SK-N-SH (cell line): Measurements from ENCODE around the gene ANKRD34A. TPM values are rescaled to one million over a fixed set of nuclear protein-coding genes. Genes with fewer than 3 reads are reported as not detected.

Source experiments
- CTCF ChIA-PET: fragments of 300-600, 350-600 bp; formaldehyde crosslinking; extraction: SDS; loops from one replicate; lab custom pipeline; 2021; lab: Yijun Ruan, JAX
- POLR2A ChIA-PET: fragments of 350-600 bp; sonication (Branson Sonifier 250); formaldehyde crosslinking; extraction: SDS; loops from one replicate; lab custom pipeline; 2020; ENCODE audit warnings: antibody characterized with exemption, inconsistent platforms; lab: Yijun Ruan, JAX
- DNase-seq: peaks from one replicate; pipeline ENCODE4 v3.0.0; 2012
- H2AFZ ChIP-seq: fragments of 200-600 bp; sonication (generic); 2 replicates; pipeline ENCODE4 v1.8.1; 2016; ENCODE audit warnings: antibody characterized with exemption, mild to moderate bottlenecking, low read depth
- H3F3A ChIP-seq: fragments of 200-600 bp; sonication (generic); replicated peaks from 2 replicates; pipeline ENCODE3; 2016; ENCODE audit warnings: antibody characterized with exemption, mild to moderate bottlenecking; ENCODE audit not compliant: insufficient read depth
- H3K27ac ChIP-seq, 2 experiments: fragments of 200-500 bp in 1 of 2; fragments of 200-600 bp in 1 of 2; sonication (Bioruptor generic) in 1 of 2; sonication (generic), shearing (Covaris generic) in 1 of 2; 2 replicates each; pipeline versions ENCODE4 v1.5.1 to v1.6.1; 2014 to 2016; ENCODE audit warnings: low read depth in 2 of 2, inconsistent platforms in 1 of 2, low read length in 1 of 2, mild to moderate bottlenecking in 1 of 2, mixed read lengths in 1 of 2
- H3K27me3 ChIP-seq: fragments of 200-600 bp; sonication (generic), shearing (Covaris generic); 2 replicates; pipeline ENCODE4 v1.6.1; 2016; ENCODE audit warnings: mixed run types; ENCODE audit not compliant: insufficient read depth
- H3K36me3 ChIP-seq, 2 experiments: fragments of 200-500 bp in 1 of 2; fragments of 200-600 bp in 1 of 2; sonication (Bioruptor generic) in 1 of 2; sonication (generic) in 1 of 2; replicated peaks in 1 of 2; 2 replicates each; pipeline versions ENCODE3 to v1.5.1; 2014 to 2016; ENCODE audit warnings: low read length in 1 of 2, mild to moderate bottlenecking in 1 of 2; ENCODE audit not compliant: insufficient read depth in 2 of 2, control insufficient read depth in 1 of 2
- H3K4me1 ChIP-seq, 2 experiments: fragments of 200-500 bp in 1 of 2; fragments of 200-600 bp in 1 of 2; sonication (Bioruptor generic) in 1 of 2; sonication (generic), shearing (Covaris generic) in 1 of 2; 2 replicates each; pipeline versions ENCODE4 v1.5.1 to v1.6.1; 2014 to 2016; ENCODE audit warnings: low read depth in 1 of 2, low read length in 1 of 2, mixed run types in 1 of 2; ENCODE audit not compliant: insufficient read depth in 2 of 2, control insufficient read depth in 1 of 2
- H3K4me2 ChIP-seq: fragments of 200-600 bp; sonication (generic), shearing (Covaris generic); 2 replicates; pipeline ENCODE4 v1.6.1; 2017; ENCODE audit warnings: mixed run types
- H3K4me3 ChIP-seq, 2 experiments: fragments of 200-500 bp in 1 of 2; fragments of 200-600 bp in 1 of 2; sonication (Bioruptor generic) in 1 of 2; sonication (generic), shearing (Covaris generic) in 1 of 2; 2 replicates each; pipeline versions ENCODE4 v1.5.1 to v1.8.1; 2014 to 2016; ENCODE audit warnings: low read depth in 2 of 2, inconsistent platforms in 1 of 2, low read length in 1 of 2, mild to moderate bottlenecking in 1 of 2, mixed read lengths in 1 of 2, moderate library complexity in 1 of 2
- H3K79me2 ChIP-seq: fragments of 200-600 bp; sonication (generic); 2 replicates; pipeline ENCODE4 v1.8.1; 2017; ENCODE audit warnings: mild to moderate bottlenecking; ENCODE audit not compliant: insufficient read depth
- H3K9ac ChIP-seq: fragments of 200-600 bp; sonication (generic); 2 replicates; pipeline ENCODE4 v1.6.1; 2017; ENCODE audit warnings: mixed run types
- H3K9me2 ChIP-seq: fragments of 200-600 bp; sonication (generic); 2 replicates; pipeline ENCODE4 v1.6.1; 2017; ENCODE audit warnings: mixed run types
- H3K9me3 ChIP-seq: fragments of 200-600 bp; sonication (generic); 2 replicates; pipeline ENCODE4 v1.6.1; 2017; ENCODE audit warnings: mixed run types, mild to moderate bottlenecking, moderate library complexity
- H4K20me1 ChIP-seq: fragments of 200-600 bp; sonication (generic); 2 replicates; pipeline ENCODE4 v1.6.1; 2017; ENCODE audit warnings: mild to moderate bottlenecking, mixed run types; ENCODE audit not compliant: insufficient read depth
- EZH2phosphoT487 ChIP-seq: fragments of 200-600 bp; sonication (generic); IDR thresholded peaks from 2 replicates; pipeline ENCODE4 v1.6.1; 2017; ENCODE audit warnings: low read depth, mixed run types, mild to moderate bottlenecking, antibody characterized with exemption, moderate library complexity, borderline replicate concordance
- FOXM1 ChIP-seq: IDR thresholded peaks from 2 replicates; pipeline ENCODE4 v1.4.0; 2012; ENCODE audit warnings: low read depth, mild to moderate bottlenecking
- GABPA ChIP-seq: IDR thresholded peaks from 2 replicates; pipeline ENCODE4 v1.4.0; 2012; ENCODE audit warnings: low read depth, mild to moderate bottlenecking
- IRF3 ChIP-seq: fragments of 150-350 bp; IDR thresholded peaks from 2 replicates; pipeline ENCODE4 v1.6.1; 2016; ENCODE audit warnings: mild to moderate bottlenecking, low read depth, low read length
- MAX ChIP-seq: IDR thresholded peaks from 2 replicates; pipeline ENCODE4 v1.4.0; 2012; ENCODE audit warnings: low read depth
- MEF2A ChIP-seq: IDR thresholded peaks from 2 replicates; pipeline ENCODE4 v1.4.0; 2012; ENCODE audit warnings: low read depth, borderline replicate concordance
- NRF1 ChIP-seq: IDR thresholded peaks from 2 replicates; pipeline ENCODE4 v1.6.1; 2012; ENCODE audit warnings: low read depth, mild to moderate bottlenecking, low read length
- REST ChIP-seq: IDR thresholded peaks from 2 replicates; pipeline ENCODE4 v1.6.1; 2012; ENCODE audit warnings: mild to moderate bottlenecking, low read depth, low read length, moderate library complexity
- SMC3 ChIP-seq: IDR thresholded peaks from 2 replicates; pipeline ENCODE4 v1.6.1; 2012; ENCODE audit warnings: low read depth, low read length, improper control_type of control experiment
- TAF1 ChIP-seq: IDR thresholded peaks from 2 replicates; pipeline ENCODE4 v1.6.1; 2012; ENCODE audit warnings: low read depth, mild to moderate bottlenecking, low read length, moderate library complexity, borderline replicate concordance
- TCF12 ChIP-seq: IDR thresholded peaks from 2 replicates; pipeline ENCODE4 v1.4.0; 2012
- USF2 ChIP-seq: fragments of 150-350 bp; IDR thresholded peaks from 2 replicates; pipeline ENCODE4 v1.6.1; 2017; ENCODE audit warnings: antibody characterized with exemption, low read length, low read depth, borderline replicate concordance
- WGBS: methylation state at CpG from one replicate; pipeline ENCODE4 v1.1.6; 2017; ENCODE audit warnings: low lambda C conversion rate; 5-methylcytosine and 5-hydroxymethylcytosine counted together
- polyA plus RNA-seq, 3 experiments: library from polyadenylated mRNA; depleted of rRNA; stranded (reverse); fragments of >200 nt; gene quantifications; 2 replicates each; pipeline ENCODE4 v1.2.3, GENCODE V29; 2012

Gene ANKRD34A
- polyA plus RNA-seq, 1 of the 3 experiments (the other 2 are of a cell fraction) = 2.6 TPM

- no peaks in the 10 kb centered on the region for H4K20me1 ChIP-seq
- 81% methylated on average over 2 of the region's 2 CpGs for WGBS
- no peaks in the 10 kb centered on the region for H3K79me2 ChIP-seq
- H3K9ac ChIP-seq = no peak overlapping the region
- H3K36me3 ChIP-seq = no peaks in the 10 kb centered on the region
- no peak overlapping the region for H2AFZ ChIP-seq
- DNase-seq = no peak
- TF ChIP-seq NRF1 (no peak), GABPA (no peak), IRF3 (no peak), MAX (no peak), TAF1 (no peak), SMC3 (no peak), REST (no peak), FOXM1 (no peak), TCF12 (no peak), USF2 (no peak), MEF2A (no peak), EZH2phosphoT487 (no peak)
- H3K4me3 ChIP-seq = no peak overlapping the region
- H3K27ac ChIP-seq = no peak overlapping the region
- H3K27me3 ChIP-seq = no peaks in the 10 kb centered on the region
- POLR2A ChIA-PET = no interaction called here
- no peak overlapping the region for H3K4me2 ChIP-seq
- H3K9me3 ChIP-seq = no peaks in the 10 kb centered on the region
- H3F3A ChIP-seq = no peaks in the 10 kb centered on the region
- CTCF ChIA-PET = interaction anchor here (0.8 to 5.0 kb wide), 4 partner anchors 10 to 46 kb away, joined by 3 to 45 read pairs (median 3); no protein-coding TSS in a partner anchor
- H3K4me1 ChIP-seq = peaks cover 6 to 20% of the 10 kb centered on the region in 2 experiments; a peak in 3 of 4 replicates
- H3K9me2 ChIP-seq = no peaks in the 10 kb centered on the region
Measured at GRCh38 chr1:146001709-146002108, 37.3 kb upstream of the ANKRD34A start.
